GM21390 (cell line): ENCODE measurements around the gene ADAMTS3.
"Not testable (repeated sequence)": the region's sequence is repeated elsewhere in the genome, so short reads cannot be mapped to it uniquely, and the experiment has no call there.

Experiments used
- ATAC-seq: cut with Tn5 transposase; IDR thresholded peaks from one replicate; pipeline ENCODE4 v1.9.1; 2021; ENCODE audit not compliant: unreplicated experiment

ADAMTS3 gene

GRCh38 chr4:72553540-72554337, 15.3 kb downstream of the ADAMTS3 start:
- ATAC-seq, result no peak

- no peak for ATAC-seq
Measured at GRCh38 chr4:72552447-72552846, 16.6 kb downstream of the ADAMTS3 start.

GRCh38 chr4:72546456-72546855, 22.6 kb downstream of the ADAMTS3 start:
- ATAC-seq, result no peak

- not testable (repeated sequence) for ATAC-seq
Measured at GRCh38 chr4:72540694-72541093, 28.3 kb downstream of the ADAMTS3 start.

- ATAC-seq, result no peak
Measured at GRCh38 chr4:72538006-72538405, 31.0 kb downstream of the ADAMTS3 start.

GRCh38 chr4:72536443-72536842, 32.6 kb downstream of the ADAMTS3 start:
- ATAC-seq, result no peak

- ATAC-seq, result no peak
Measured at GRCh38 chr4:72531768-72532290, 37.2 kb downstream of the ADAMTS3 start.

- ATAC-seq, result no peak
Measured at GRCh38 chr4:72531322-72531721, 37.7 kb downstream of the ADAMTS3 start.

GRCh38 chr4:72529148-72529822, 39.7 kb downstream of the ADAMTS3 start:
- no peak for ATAC-seq

- ATAC-seq, result no peak
Measured at GRCh38 chr4:72527038-72527646, 41.9 kb downstream of the ADAMTS3 start.

- ATAC-seq, result no peak
Measured at GRCh38 chr4:72525938-72526337, 43.1 kb downstream of the ADAMTS3 start.

GRCh38 chr4:72522440-72522839, 46.6 kb downstream of the ADAMTS3 start:
- ATAC-seq, result no peak

- no peak for ATAC-seq
Measured at GRCh38 chr4:72513227-72513626, 55.8 kb downstream of the ADAMTS3 start.

GRCh38 chr4:72507860-72508419, 61.1 kb downstream of the ADAMTS3 start:
- ATAC-seq, result no peak

- no peak for ATAC-seq
Measured at GRCh38 chr4:72507167-72507566, 61.9 kb downstream of the ADAMTS3 start.

GRCh38 chr4:72505314-72505744, 63.7 kb downstream of the ADAMTS3 start:
- ATAC-seq, result peak; percentile 82

GRCh38 chr4:72500214-72500613, 68.8 kb downstream of the ADAMTS3 start:
- no peak for ATAC-seq

- no peak for ATAC-seq
Measured at GRCh38 chr4:72496119-72496518, 72.9 kb downstream of the ADAMTS3 start.

- no peak for ATAC-seq
Measured at GRCh38 chr4:72494156-72494555, 74.9 kb downstream of the ADAMTS3 start.

GRCh38 chr4:72489267-72489666, 79.8 kb downstream of the ADAMTS3 start:
- ATAC-seq, result no peak

GRCh38 chr4:72486991-72487390, 82.0 kb downstream of the ADAMTS3 start:
- no peak for ATAC-seq
